Activated CD8-positive, alpha-beta memory T cell treated with anti-CD3 and anti-CD28 coated beads, Interleukin-2, amount 10 ng/mL, durations not matched to agents 7 days and 5 days (primary cell): Measurements from ENCODE around the gene KDM2A. TPM values are rescaled to one million over a fixed set of nuclear protein-coding genes. Genes with fewer than 3 reads are reported as not detected.

ENCODE experiments used
- ATAC-seq: fragments of 150-1000 bp; cut with Tn5 transposase; one replicate; pipeline ENCODE4 v1.10.0; 2021; ENCODE audit warnings: moderate library complexity
- CTCF ChIA-PET: fragments of 350-600 bp; sonication (Branson Sonifier 250); formaldehyde crosslinking; loops from one replicate; lab custom pipeline; 2021; ENCODE audit warnings: antibody characterized with exemption; lab: Charles Lee
- DNase-seq: peaks from one replicate; pipeline ENCODE4 v3.0.0-alpha.2; 2020
- H3K27ac Mint-ChIP-seq: one replicate; pipeline ENCODE4 v1.8.0; 2021; ENCODE audit warnings: mild to moderate bottlenecking, mixed read lengths
- H3K27me3 Mint-ChIP-seq: one replicate; pipeline ENCODE4 v1.8.0; 2021; ENCODE audit warnings: mixed read lengths
- H3K36me3 Mint-ChIP-seq: one replicate; pipeline ENCODE4 v1.8.0; 2021; ENCODE audit warnings: mild to moderate bottlenecking, mixed read lengths
- H3K4me1 Mint-ChIP-seq: one replicate; pipeline ENCODE4 v1.8.0; 2021; ENCODE audit warnings: mixed read lengths
- H3K4me3 Mint-ChIP-seq: one replicate; pipeline ENCODE4 v1.8.0; 2021; ENCODE audit warnings: mild to moderate bottlenecking, moderate library complexity, mixed read lengths
- H3K9me3 Mint-ChIP-seq: one replicate; pipeline ENCODE4 v1.8.0; 2022; ENCODE audit warnings: low read depth, mixed read lengths
- total RNA-seq, 2 experiments: library from RNA; stranded (reverse); gene quantifications; one replicate each; pipeline ENCODE4 v1.2.3, GENCODE V29; 2021

KDM2A gene
- total RNA-seq, 2 experiments from 2014 or later = 93.6 to 116 TPM

DNA sequence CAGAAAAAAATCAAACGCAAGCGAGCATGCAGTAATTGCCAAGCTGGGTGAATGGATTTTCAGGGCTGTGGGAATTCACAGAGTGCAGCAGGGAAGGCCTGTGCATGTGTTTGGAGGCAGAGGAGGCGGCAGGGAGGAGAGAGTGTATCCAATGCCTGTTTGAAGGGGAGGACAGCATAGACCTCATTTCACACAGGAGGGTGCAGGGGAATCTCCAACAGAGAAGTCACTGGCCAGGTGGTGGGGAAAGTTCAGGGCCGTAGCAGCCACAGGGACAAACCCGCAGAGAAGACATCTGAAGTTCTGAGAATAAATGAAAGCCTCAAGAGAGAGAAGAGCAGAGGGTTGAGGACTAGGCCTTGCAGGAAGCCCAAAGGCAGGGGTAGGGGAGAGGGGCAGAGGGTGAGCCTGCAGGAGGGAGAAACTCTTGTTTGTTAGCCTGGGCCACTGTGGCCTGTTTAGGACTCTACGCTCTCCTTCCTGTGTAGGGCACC, 19.2 kb upstream of the KDM2A start:
- Mint-ChIP-seq H3K27me3 (no peaks in the 10 kb centered on the region), H3K36me3 (no peaks in the 10 kb centered on the region), H3K27ac (no peak overlapping the region), H3K4me1 (peaks cover 20% of the 10 kb centered on the region), H3K4me3 (no peak overlapping the region), H3K9me3 (no peaks in the 10 kb centered on the region)
- ATAC-seq = no peak
- no peak for DNase-seq
- CTCF ChIA-PET = no interaction called here

DNA sequence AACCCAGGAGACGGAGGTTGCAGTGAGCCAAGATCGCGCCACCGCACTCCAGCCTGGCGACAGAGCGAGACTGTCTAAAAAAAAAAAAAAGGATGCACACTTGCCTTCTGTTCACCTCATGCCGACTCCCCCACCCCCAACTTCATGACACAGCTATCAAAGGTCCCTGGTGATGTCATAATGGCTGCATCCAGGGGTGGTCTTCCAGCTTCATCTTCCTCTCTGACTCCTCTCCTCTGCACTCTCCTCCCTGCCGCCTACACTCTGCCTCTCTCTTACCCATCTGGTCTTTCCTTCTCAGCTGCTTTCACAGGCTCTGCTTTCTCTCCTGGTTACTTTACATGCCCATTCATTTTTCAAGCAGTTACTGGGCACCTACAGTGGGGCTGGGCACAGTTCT, 16.4 kb upstream of the KDM2A start:
- H3K36me3 Mint-ChIP-seq = no peaks in the 10 kb centered on the region
- H3K9me3 Mint-ChIP-seq = no peaks in the 10 kb centered on the region
- H3K27ac Mint-ChIP-seq = no peak overlapping the region
- no peaks in the 10 kb centered on the region for H3K27me3 Mint-ChIP-seq
- ATAC-seq (no peak), DNase-seq (no peak)
- CTCF ChIA-PET = interaction anchor here (0.8 to 1.4 kb wide), 2 partner anchors 9 to 15 kb away, joined by 3 read pairs; no protein-coding TSS in a partner anchor
- H3K4me3 Mint-ChIP-seq = no peak overlapping the region
- H3K4me1 Mint-ChIP-seq = peaks cover 20% of the 10 kb centered on the region

DNA sequence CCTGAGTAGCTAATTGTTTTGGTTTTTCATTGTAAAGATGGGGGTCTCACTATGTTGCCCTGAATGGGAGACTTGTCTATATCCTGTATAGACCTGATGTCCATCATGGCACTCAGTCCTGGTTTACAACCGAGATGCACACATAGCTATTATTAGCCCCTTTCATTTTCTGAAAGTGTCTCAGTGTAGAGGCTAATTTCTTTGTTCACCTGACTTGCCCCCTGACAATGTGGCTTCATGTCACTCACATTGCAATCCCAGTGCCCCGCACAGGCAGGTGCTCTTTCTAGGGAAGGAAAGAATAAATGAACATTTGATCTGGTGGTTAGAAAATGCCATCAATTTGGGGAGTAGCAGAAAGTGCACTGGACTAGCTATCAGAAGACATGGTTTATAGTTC, 13.1 kb upstream of the KDM2A start:
- ATAC-seq (no peak), DNase-seq (no peak)
- H3K27me3 Mint-ChIP-seq = no peaks in the 10 kb centered on the region
- H3K4me3 Mint-ChIP-seq = no peak overlapping the region
- no peaks in the 10 kb centered on the region for H3K9me3 Mint-ChIP-seq
- CTCF ChIA-PET = interaction anchor here (0.8 kb wide), 1 partner anchor 49 kb away, joined by 3 read pairs; no protein-coding TSS in a partner anchor
- no peaks in the 10 kb centered on the region for H3K36me3 Mint-ChIP-seq
- H3K4me1 Mint-ChIP-seq = peaks cover 11% of the 10 kb centered on the region
- no peak overlapping the region for H3K27ac Mint-ChIP-seq

DNA sequence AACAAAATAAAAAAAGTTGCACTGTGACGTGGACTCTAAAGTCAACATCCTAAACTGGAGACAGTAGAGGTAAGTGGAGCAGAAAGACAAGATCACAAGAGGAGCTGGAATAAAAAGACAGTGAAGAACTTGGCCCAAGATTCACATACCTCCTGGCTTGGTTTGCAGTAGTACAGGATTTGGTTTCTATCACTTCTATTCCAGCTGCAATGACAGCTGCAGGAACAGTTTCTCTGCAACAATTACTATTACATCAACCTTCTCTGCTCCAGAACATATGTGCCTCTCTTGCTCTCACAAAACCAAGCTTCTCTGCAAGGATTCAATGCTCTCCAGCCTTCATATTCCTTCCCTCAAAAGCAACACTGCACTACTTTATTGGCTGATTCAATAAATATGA, 7.8 kb upstream of the KDM2A start:
- Mint-ChIP-seq H3K9me3 (no peaks in the 10 kb centered on the region), H3K4me1 (peaks cover 9% of the 10 kb centered on the region), H3K36me3 (no peaks in the 10 kb centered on the region), H3K4me3 (no peak overlapping the region), H3K27ac (no peak overlapping the region), H3K27me3 (peaks cover 2% of the 10 kb centered on the region)
- CTCF ChIA-PET = interaction anchor here (0.8 kb wide), 1 partner anchor 8 kb away, joined by 3 read pairs; no protein-coding TSS in a partner anchor
- ATAC-seq = no peak
- DNase-seq = no peak

DNA sequence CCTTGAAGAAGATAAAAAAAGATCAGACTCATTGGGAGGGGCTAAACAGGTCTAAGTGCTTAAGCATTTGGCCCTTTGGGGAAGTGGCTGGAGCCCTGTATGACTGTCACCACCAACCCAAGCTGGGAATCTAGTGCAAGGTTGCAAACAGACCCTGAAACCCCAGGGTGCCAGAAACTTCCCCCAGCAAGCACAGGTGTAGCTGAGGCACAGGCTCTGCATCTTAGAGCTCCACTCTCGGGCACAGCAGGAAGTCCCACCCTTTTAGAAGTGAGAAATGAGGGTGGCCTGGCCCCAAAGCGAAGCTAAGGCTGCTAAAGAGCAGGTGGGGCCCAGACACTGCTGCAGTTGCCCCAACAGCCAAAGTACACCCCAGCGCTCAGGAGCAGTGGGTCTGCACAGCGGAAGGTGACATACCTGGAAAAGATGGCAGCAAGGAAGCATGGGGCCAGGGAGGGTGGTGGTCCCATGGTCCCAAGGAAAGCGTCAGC, 5.8 kb upstream of the KDM2A start:
- DNase-seq (no peak), ATAC-seq (no peak)
- H3K4me3 Mint-ChIP-seq = no peak overlapping the region
- no peaks in the 10 kb centered on the region for H3K9me3 Mint-ChIP-seq
- H3K4me1 Mint-ChIP-seq = peaks cover 17% of the 10 kb centered on the region
- CTCF ChIA-PET = interaction anchor here (0.7 to 0.9 kb wide), 2 partner anchors 8 to 32 kb away, joined by 3 to 4 read pairs; no protein-coding TSS in a partner anchor
- H3K27ac Mint-ChIP-seq = no peak overlapping the region
- peaks cover 2% of the 10 kb centered on the region for H3K27me3 Mint-ChIP-seq
- no peaks in the 10 kb centered on the region for H3K36me3 Mint-ChIP-seq

DNA sequence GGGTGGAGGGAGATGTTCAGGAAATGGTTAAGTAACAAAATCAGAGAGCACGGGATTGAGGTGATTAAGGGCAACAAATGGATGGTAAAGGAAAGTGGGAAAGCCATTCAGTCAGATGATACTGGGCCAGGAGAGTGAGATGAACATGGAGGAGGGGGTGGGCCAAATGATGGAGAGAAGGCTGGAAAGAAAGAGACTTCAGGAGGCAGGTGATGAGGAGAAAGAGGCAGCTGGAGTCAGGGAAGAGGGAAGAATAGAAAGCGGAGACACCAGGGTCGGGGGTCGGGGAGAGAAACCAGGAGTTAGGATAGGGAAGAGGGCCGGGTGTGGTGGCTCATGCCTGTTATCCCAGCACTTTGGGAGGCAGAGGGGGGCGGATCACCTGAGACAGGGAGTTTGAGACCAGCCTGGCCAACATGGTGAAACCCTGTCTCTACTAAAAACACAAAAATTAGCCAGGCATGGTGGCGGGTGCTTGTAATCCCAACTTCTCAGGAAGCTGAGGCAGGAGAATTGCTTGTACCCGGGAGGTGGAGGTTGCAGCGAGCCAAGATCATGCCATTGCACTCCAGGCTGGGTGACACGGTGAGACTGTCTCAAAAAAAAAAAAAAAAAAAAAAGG, 4.7 kb upstream of the KDM2A start:
- H3K36me3 Mint-ChIP-seq = no peaks in the 10 kb centered on the region
- peaks cover 2% of the 10 kb centered on the region for H3K27me3 Mint-ChIP-seq
- CTCF ChIA-PET = interaction anchor here (1.2 kb wide), 1 partner anchor 51 kb away, joined by 3 read pairs; no protein-coding TSS in a partner anchor
- peaks cover 17% of the 10 kb centered on the region for H3K4me1 Mint-ChIP-seq
- H3K4me3 Mint-ChIP-seq = no peak overlapping the region
- no peak for ATAC-seq
- no peak for DNase-seq
- no peak overlapping the region for H3K27ac Mint-ChIP-seq
- no peaks in the 10 kb centered on the region for H3K9me3 Mint-ChIP-seq

DNA sequence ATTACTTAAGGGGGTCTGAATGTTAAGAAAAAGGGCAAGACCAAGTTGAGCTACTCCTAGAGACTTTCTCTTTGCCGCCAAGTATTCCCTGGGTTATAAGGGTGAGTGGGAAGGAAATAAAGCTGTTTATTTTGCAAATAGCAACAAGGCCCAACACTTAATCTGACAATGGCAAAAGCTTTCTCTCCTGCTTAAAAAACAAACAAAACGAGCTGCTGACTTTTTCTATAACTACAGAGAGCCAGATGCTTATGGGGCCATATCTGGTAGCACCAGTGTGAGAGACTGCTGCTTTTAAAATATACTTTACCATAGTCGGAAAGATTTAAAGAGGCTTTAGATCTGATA, 2.3 kb upstream of the KDM2A start:
- Mint-ChIP-seq H3K27ac (no peak overlapping the region), H3K4me3 (no peak overlapping the region), H3K4me1 (peaks cover 24% of the 10 kb centered on the region), H3K27me3 (peaks cover 2% of the 10 kb centered on the region), H3K36me3 (peaks cover 19% of the 10 kb centered on the region), H3K9me3 (no peaks in the 10 kb centered on the region)
- CTCF ChIA-PET = interaction anchor here (0.9 to 2.3 kb wide), 7 partner anchors 12 to 256 kb away, joined by 3 to 7 read pairs (median 3); partner anchors contain the start of gene CLCF1
- DNase-seq (no peak), ATAC-seq (no peak)

DNA sequence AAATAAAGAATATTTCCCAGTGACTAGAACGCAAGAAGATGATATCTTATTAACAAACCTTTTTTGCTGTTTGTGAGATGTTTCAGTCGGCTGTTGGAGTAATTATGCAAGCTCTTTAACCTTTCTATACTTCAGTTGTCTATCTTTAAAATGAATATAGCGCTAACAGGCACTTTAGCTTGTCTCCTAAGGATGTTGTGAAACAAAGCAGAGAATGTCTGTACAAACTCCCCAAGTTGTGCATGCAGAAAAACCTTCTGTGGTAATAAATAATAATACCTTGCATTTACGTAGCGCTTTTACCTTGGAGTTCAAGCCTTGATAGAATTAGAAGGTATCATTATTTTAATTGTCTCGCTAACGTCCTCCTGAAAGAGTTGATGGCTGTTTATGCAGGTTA, 1.9 kb upstream of the KDM2A start:
- CTCF ChIA-PET = interaction anchor here (0.8 to 2.3 kb wide), 7 partner anchors 13 to 50 kb away, joined by 3 to 7 read pairs (median 3); no protein-coding TSS in a partner anchor
- ATAC-seq (no peak), DNase-seq (no peak)
- peak overlapping the region; percentile 84 for H3K27ac Mint-ChIP-seq
- peak overlapping the region; percentile 72 for H3K4me3 Mint-ChIP-seq
- H3K27me3 Mint-ChIP-seq = peaks cover 2% of the 10 kb centered on the region
- peaks cover 28% of the 10 kb centered on the region for H3K4me1 Mint-ChIP-seq
- peaks cover 20% of the 10 kb centered on the region for H3K36me3 Mint-ChIP-seq
- H3K9me3 Mint-ChIP-seq = no peaks in the 10 kb centered on the region

DNA sequence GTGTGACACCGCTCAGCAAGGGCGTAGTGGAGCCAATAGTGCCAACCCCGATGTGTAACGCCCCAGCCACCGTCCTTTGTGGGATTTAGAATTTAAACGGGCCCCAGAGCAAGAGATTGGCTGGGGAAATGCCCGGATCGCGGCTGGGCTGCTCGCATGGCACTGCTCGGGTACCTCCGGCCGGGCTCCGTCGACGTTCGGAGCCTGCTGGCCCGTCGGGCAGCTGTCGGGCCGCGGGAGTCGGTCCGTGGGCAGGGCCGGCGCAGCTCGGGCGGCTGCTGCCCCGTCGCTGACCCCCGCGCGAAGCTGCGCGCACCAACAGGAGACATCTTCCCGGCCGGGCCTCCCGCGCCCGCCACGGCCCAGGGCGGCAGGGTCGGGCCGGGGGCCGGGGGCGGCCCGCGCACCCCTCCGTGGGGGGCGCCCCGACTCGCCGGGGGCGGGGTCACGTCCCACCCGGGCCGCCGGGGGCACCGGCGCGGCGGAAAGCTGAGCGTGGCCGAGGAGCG, 1.3 kb upstream of the KDM2A start:
- peak overlapping the region; percentile 72 for H3K4me3 Mint-ChIP-seq
- CTCF ChIA-PET = interaction anchor here (0.8 to 1.3 kb wide), 5 partner anchors 13 to 37 kb away, joined by 3 to 4 read pairs (median 3); no protein-coding TSS in a partner anchor
- DNase-seq = peak; percentile 64
- peak overlapping the region; percentile 84 for H3K27ac Mint-ChIP-seq
- ATAC-seq = peak; percentile 5
- peaks cover 2% of the 10 kb centered on the region for H3K27me3 Mint-ChIP-seq
- peaks cover 20% of the 10 kb centered on the region for H3K36me3 Mint-ChIP-seq
- peaks cover 30% of the 10 kb centered on the region for H3K4me1 Mint-ChIP-seq
- H3K9me3 Mint-ChIP-seq = no peaks in the 10 kb centered on the region

DNA sequence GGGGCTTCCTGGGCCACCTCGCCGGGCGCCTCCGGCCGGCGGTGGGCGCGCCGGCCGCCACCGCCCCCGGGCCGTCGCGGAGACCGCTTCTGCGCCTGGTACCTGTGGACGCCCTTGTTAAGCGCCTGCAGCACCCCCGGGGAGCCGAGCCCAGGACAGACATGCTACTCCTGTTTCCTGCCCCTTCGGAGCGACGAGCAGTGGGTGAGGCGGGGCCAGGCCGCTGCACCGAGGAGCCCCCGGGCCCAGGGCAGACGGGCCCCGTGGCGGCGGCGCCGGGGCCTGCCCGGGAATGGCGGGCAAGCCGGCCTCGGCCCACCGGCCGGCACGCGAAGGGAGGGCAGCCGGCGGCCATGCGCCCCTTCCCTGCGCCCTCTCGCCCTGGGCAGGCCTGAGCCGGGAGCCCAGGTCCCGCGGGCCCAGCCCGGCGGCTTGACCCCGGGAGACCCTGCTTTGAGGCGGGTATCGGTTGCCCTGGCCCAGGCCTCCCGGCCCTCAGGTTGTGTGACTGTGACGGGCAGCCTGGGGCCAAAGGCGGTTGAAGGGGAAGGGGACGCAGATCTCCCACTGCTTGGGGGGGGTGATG, 789 bp upstream of the KDM2A start:
- CTCF ChIA-PET = interaction anchor here (0.8 to 1.0 kb wide), 4 partner anchors 37 to 440 kb away, joined by 3 read pairs; no protein-coding TSS in a partner anchor
- peak overlapping the region; percentile 64 for H3K4me3 Mint-ChIP-seq
- peaks cover 24% of the 10 kb centered on the region for H3K36me3 Mint-ChIP-seq
- H3K27me3 Mint-ChIP-seq = peaks cover 2% of the 10 kb centered on the region
- ATAC-seq (peak; percentile 21), DNase-seq (peak; percentile 74)
- no peaks in the 10 kb centered on the region for H3K9me3 Mint-ChIP-seq
- H3K4me1 Mint-ChIP-seq = peaks cover 31% of the 10 kb centered on the region
- H3K27ac Mint-ChIP-seq = peak overlapping the region; percentile 82

DNA sequence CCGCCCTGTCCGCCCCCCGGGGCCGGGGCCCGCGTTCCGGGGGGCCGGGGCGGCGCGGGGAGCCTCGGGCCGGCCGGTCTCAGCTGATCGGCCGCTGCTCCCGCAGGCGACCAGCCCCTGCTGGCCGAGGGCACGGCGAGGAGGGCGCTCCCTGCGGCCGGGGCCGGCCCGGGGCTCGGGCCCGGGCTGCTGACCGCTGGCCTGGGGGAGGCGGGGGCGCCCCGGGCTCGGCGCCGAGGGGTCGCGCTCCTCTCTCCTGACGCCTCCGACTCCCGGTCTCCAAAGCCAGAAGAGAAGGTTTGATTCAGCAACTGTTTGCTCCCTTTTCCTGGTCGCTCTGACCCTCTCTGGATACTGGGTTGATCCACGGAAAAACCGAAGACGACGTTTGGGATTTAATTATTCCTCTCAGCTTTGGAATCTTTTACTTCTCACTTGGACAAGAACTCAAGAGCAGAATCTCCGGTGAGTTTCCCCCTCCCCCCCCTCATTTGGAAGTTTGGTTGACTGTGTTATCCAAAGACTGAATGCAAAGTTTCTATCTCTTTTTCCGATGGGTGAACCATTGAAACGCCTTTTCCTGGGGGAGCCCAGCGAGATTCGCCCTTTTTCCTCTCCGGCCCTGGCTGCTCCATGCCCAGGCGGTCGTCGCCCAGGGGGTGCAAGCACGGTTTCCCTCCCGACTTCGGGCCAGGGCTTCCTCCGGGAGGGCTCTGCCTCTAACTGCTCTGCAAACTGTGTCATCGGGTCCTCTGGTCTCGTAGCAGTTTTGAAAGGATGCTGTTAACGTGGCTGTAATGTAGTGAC, 725 bp downstream of the KDM2A start:
- Mint-ChIP-seq H3K27ac (peak overlapping the region; percentile 91), H3K27me3 (no peaks in the 10 kb centered on the region), H3K4me1 (peaks cover 31% of the 10 kb centered on the region), H3K36me3 (peaks cover 30% of the 10 kb centered on the region), H3K9me3 (no peaks in the 10 kb centered on the region), H3K4me3 (peak overlapping the region; percentile 94)
- CTCF ChIA-PET = interaction anchor here (0.7 to 1.4 kb wide), 5 partner anchors 8 to 441 kb away, joined by 3 to 5 read pairs (median 3); no protein-coding TSS in a partner anchor
- DNase-seq = peak; percentile 60
- ATAC-seq = no peak

DNA sequence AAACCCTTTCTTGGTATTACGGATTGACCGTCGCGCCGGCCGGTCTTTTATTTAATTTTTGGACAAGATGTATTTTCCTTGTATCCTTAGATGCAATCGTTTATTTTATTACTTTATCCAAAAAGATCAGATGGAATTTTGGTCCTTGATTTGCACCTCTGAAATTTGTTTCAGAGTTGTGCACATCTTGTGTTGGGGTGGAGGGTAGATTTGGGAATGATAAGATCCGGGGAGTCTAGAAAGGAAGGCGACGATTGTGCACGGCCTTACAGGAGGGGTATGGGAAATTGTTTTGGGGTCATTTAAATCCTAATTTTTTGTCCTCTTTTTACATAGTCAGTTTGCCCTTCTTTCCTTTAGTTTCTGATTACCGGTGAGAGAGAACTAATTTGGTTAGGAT, 1.4 kb downstream of the KDM2A start:
- Mint-ChIP-seq H3K4me3 (peak overlapping the region; percentile 94), H3K36me3 (peaks cover 33% of the 10 kb centered on the region), H3K9me3 (no peaks in the 10 kb centered on the region), H3K27ac (peak overlapping the region; percentile 91), H3K27me3 (no peaks in the 10 kb centered on the region), H3K4me1 (peaks cover 32% of the 10 kb centered on the region)
- CTCF ChIA-PET = no interaction called here
- no peak for DNase-seq
- no peak for ATAC-seq
